WTC11 (cell line): ENCODE data around the gene PRM2. TPM values are rescaled to one million over a fixed set of nuclear protein-coding genes. Genes with fewer than 3 reads are reported as not detected.

Source experiments
- microRNA-seq: library from miRNA; unstranded; fragments of <30 nt; microRNA quantifications from one replicate; pipeline ENCODE4 v1.2.0, GENCODE V29; 2022; ENCODE audit warnings: borderline number of aligned reads
- total RNA-seq: library from RNA; stranded (reverse); gene quantifications from 3 replicates; pipeline ENCODE4 v1.2.3, GENCODE V29; 2021

Gene PRM2
- total RNA-seq, 1 experiment from 2014 or later: not detected

Small RNA genes lying within 50 kb of the gene (microRNA-seq; reads per million reads assigned to microRNA genes)
- gene MIR548H2: not detected

Other genes with a start within 250 kb of the PRM2 start
- gene SOCS1, start 20.3 kb downstream of the PRM2 start, total RNA-seq: 62.3 to 67.1 TPM (median 62.5 TPM) in 3 replicates
- gene TNP2, start 7.2 kb downstream of the PRM2 start, total RNA-seq: not detected in 3 replicates
- gene PRM3, start 2.9 kb downstream of the PRM2 start, total RNA-seq: not detected in 3 replicates
- 0.48 TPM in 1 of 3 replicates, not detected in the others for gene PRM1, start 4.8 kb upstream of the PRM2 start, total RNA-seq
- gene RMI2, start 69.0 kb upstream of the PRM2 start, total RNA-seq: 77.2 to 83.4 TPM (median 79.0 TPM) in 3 replicates